ENCODE results near the gene TMEM121. TPM values are rescaled to one million over a fixed set of nuclear protein-coding genes. Genes with fewer than 3 reads are reported as not detected.

Gene TMEM121
- total RNA-seq, 4 donors from 2014 or later: 3.5 to 5.6 (median 4.1) TPM

Other genes with a start within 250 kb of the TMEM121 start
- gene BRF1, start 225.6 kb upstream of the TMEM121 start, total RNA-seq: 10 to 100 TPM; 22.8 to 46.5 (median 30.7) TPM
- 10 to 100 TPM; 47.5 to 78.5 (median 68.9) TPM for gene PACS2, start 211.8 kb upstream of the TMEM121 start, total RNA-seq
- gene TEX22, start 128.0 kb upstream of the TMEM121 start, total RNA-seq: under 1 TPM in 2 of 4 donors, not detected in 2; 0.24 to 0.47 TPM
- gene MTA1, start 106.8 kb upstream of the TMEM121 start, total RNA-seq: 10 to 100 TPM; 35.4 to 72.5 (median 59.7) TPM
- gene CRIP2, start 51.8 kb upstream of the TMEM121 start, total RNA-seq: 100 to 1,000 TPM in 2 of 4 donors, 10 to 100 TPM in 2; 63.4 to 177 (median 122) TPM
- gene CRIP1, start 39.7 kb upstream of the TMEM121 start, total RNA-seq: 10 to 100 TPM; 18.5 to 88.6 (median 43.9) TPM
- 10 to 100 TPM in 2 of 4 donors, 1 to 10 TPM in 2; 2.8 to 18.9 (median 7.4) TPM for gene TEDC1, start 35.3 kb upstream of the TMEM121 start, total RNA-seq

Measured in omental fat pad (tissue), 4 donors.